ENCODE results near the gene PTBP3. TPM values are rescaled to one million over a fixed set of nuclear protein-coding genes. Genes with fewer than 3 reads are reported as not detected.

PTBP3 gene
- total RNA-seq, 4 donors from 2014 or later = 9.9 to 54.7 (median 18.7) TPM

GRCh38 chr9:112226091-112226490 is 107.3 kb downstream of the PTBP3 start:
- H3K4me1 ChIP-seq = no peaks in the 10 kb centered on the region
- H3K36me3 ChIP-seq = peaks cover 2 to 47% of the 10 kb centered on the region in 2 donors
- ATAC-seq = no peak
- no peaks in the 10 kb centered on the region for H3K9me3 ChIP-seq
- no peaks in the 10 kb centered on the region for H3K27me3 ChIP-seq
- no peak overlapping the region for H3K4me3 ChIP-seq
- in situ Hi-C loops (cut with MboI; ENCODE audit: low sequenced_read_pairs in 4 of 4) = no loop called here
- TF ChIP-seq CTCF (IDR thresholded peaks at IDR 0.05 in 4 of 5, conservative IDR thresholded peaks at IDR 0.05 in 1 of 5) (no peak), POLR2A (IDR thresholded peaks at IDR 0.05) (no peak)
- no peak for DNase-seq
- H3K27ac ChIP-seq = no peak overlapping the region
- intact Hi-C loops (cut with DNase I; ENCODE audit: low total_unique reads) = no loop called here

GRCh38 chr9:112224401-112225289 is 108.8 kb downstream of the PTBP3 start:
- DNase-seq (no peak), ATAC-seq (no peak)
- in situ Hi-C loops (cut with MboI; ENCODE audit: low sequenced_read_pairs in 4 of 4) = loop anchor here in 1 of 4 donors (25.0 kb wide), 1 partner anchor 112 kb away; no protein-coding TSS in a partner anchor
- H3K4me3 ChIP-seq = no peak overlapping the region
- peaks cover 2 to 46% of the 10 kb centered on the region in 2 donors for H3K36me3 ChIP-seq
- no peak overlapping the region for H3K27ac ChIP-seq
- intact Hi-C loops (cut with DNase I; ENCODE audit: low total_unique reads) = no loop called here
- TF ChIP-seq CTCF (IDR thresholded peaks at IDR 0.05 in 4 of 5, conservative IDR thresholded peaks at IDR 0.05 in 1 of 5) (no peak), POLR2A (IDR thresholded peaks at IDR 0.05) (no peak)
- no peaks in the 10 kb centered on the region for H3K27me3 ChIP-seq
- H3K9me3 ChIP-seq = no peaks in the 10 kb centered on the region
- H3K4me1 ChIP-seq = no peaks in the 10 kb centered on the region

GRCh38 chr9:112218908-112219307 is 114.5 kb downstream of the PTBP3 start:
- Histone ChIP-seq H3K4me3 (no peak overlapping the region), H3K9me3 (no peaks in the 10 kb centered on the region), H3K27me3 (no peaks in the 10 kb centered on the region), H3K36me3 (peaks cover 2 to 18% of the 10 kb centered on the region in 2 donors), H3K27ac (no peak overlapping the region), H3K4me1 (no peaks in the 10 kb centered on the region)
- intact Hi-C loops (cut with DNase I; ENCODE audit: low total_unique reads) (no loop called here), in situ Hi-C loops (cut with MboI; ENCODE audit: low sequenced_read_pairs in 4 of 4) (loop anchor here in 1 of 4 donors (25.0 kb wide), 1 partner anchor 107 kb away; no protein-coding TSS in a partner anchor)
- DNase-seq (no peak), ATAC-seq (no peak)
- TF ChIP-seq POLR2A (IDR thresholded peaks at IDR 0.05) (no peak), CTCF (IDR thresholded peaks at IDR 0.05 in 4 of 5, conservative IDR thresholded peaks at IDR 0.05 in 1 of 5) (no peak)

GRCh38 chr9:112212926-112213325 is 120.5 kb downstream of the PTBP3 start:
- ATAC-seq = no peak
- no peaks in the 10 kb centered on the region for H3K9me3 ChIP-seq
- peaks cover 0 to 25% of the 10 kb centered on the region in 2 donors for H3K36me3 ChIP-seq
- H3K27ac ChIP-seq = no peak overlapping the region
- in situ Hi-C loops (cut with MboI; ENCODE audit: low sequenced_read_pairs in 4 of 4) (loop anchor here in 1 of 4 donors (25.0 kb wide), 1 partner anchor 101 kb away; no protein-coding TSS in a partner anchor), intact Hi-C loops (cut with DNase I; ENCODE audit: low total_unique reads) (no loop called here)
- DNase-seq = no peak
- TF ChIP-seq POLR2A (IDR thresholded peaks at IDR 0.05) (no peak), CTCF (IDR thresholded peaks at IDR 0.05 in 4 of 5, conservative IDR thresholded peaks at IDR 0.05 in 1 of 5) (no peak)
- H3K27me3 ChIP-seq = no peaks in the 10 kb centered on the region
- no peak overlapping the region for H3K4me3 ChIP-seq
- H3K4me1 ChIP-seq = no peaks in the 10 kb centered on the region

Data from gastrocnemius medialis (tissue), 4 donors.